ENCODE results near the gene ADGRL1. TPM values are rescaled to one million over a fixed set of nuclear protein-coding genes. Genes with fewer than 3 reads are reported as not detected.
"Not testable (repeated sequence)": the region's sequence is repeated elsewhere in the genome, so short reads cannot be mapped to it uniquely, and the experiment has no call there.

Gene ADGRL1
- total RNA-seq, 1 donor from 2014 or later = 62.4 TPM

GRCh38 chr19:14198384-14199376, 7.3 kb downstream of the ADGRL1 start:
- DNase-seq (ENCODE audit: extremely low spot score, unreplicated experiment) = no peak
- Mint-ChIP-seq H3K36me3 (peaks cover 5% of the 10 kb centered on the region), H3K9me3 (no peaks in the 10 kb centered on the region), H3K27me3 (no peaks in the 10 kb centered on the region), H3K4me1 (ENCODE audit: unreplicated experiment) (peaks cover 17% of the 10 kb centered on the region), H3K27ac (no peak overlapping the region), H3K4me3 (no peak overlapping the region)
- TF ChIP-seq CTCF (conservative IDR thresholded peaks at IDR 0.05) = peak; percentile 32

- peaks cover 14% of the 10 kb centered on the region for H3K4me1 Mint-ChIP-seq (ENCODE audit: unreplicated experiment)
- no peaks in the 10 kb centered on the region for H3K9me3 Mint-ChIP-seq
- TF ChIP-seq CTCF (conservative IDR thresholded peaks at IDR 0.05) = no peak
- peaks cover 5% of the 10 kb centered on the region for H3K36me3 Mint-ChIP-seq
- H3K27me3 Mint-ChIP-seq = no peaks in the 10 kb centered on the region
- no peak overlapping the region for H3K27ac Mint-ChIP-seq
- no peak for DNase-seq (ENCODE audit: extremely low spot score, unreplicated experiment)
- H3K4me3 Mint-ChIP-seq = no peak overlapping the region
Observed at GRCh38 chr19:14197882-14198281, 8.1 kb downstream of the ADGRL1 start.

- H3K4me3 Mint-ChIP-seq; DNase-seq (ENCODE audit: extremely low spot score, unreplicated experiment); H3K36me3 Mint-ChIP-seq; H3K9me3 Mint-ChIP-seq; H3K27me3 Mint-ChIP-seq; H3K27ac Mint-ChIP-seq: not testable (repeated sequence)
- H3K4me1 Mint-ChIP-seq (ENCODE audit: unreplicated experiment) = peaks cover 10% of the 10 kb centered on the region
Observed at GRCh38 chr19:14197288-14197687, 8.7 kb downstream of the ADGRL1 start.

GRCh38 chr19:14196105-14196504, 9.9 kb downstream of the ADGRL1 start:
- DNase-seq (ENCODE audit: extremely low spot score, unreplicated experiment) = not testable (repeated sequence)

GRCh38 chr19:14195216-14195615, 10.8 kb downstream of the ADGRL1 start:
- DNase-seq (ENCODE audit: extremely low spot score, unreplicated experiment); H3K27me3 Mint-ChIP-seq; H3K9me3 Mint-ChIP-seq; H3K27ac Mint-ChIP-seq; H3K4me3 Mint-ChIP-seq; H3K36me3 Mint-ChIP-seq: not testable (repeated sequence)
- H3K4me1 Mint-ChIP-seq (ENCODE audit: unreplicated experiment) = peaks cover 15% of the 10 kb centered on the region

More at GRCh38 chr19:14196105-14196504, 9.9 kb downstream of the ADGRL1 start:
- H3K4me3 Mint-ChIP-seq; H3K36me3 Mint-ChIP-seq; H3K9me3 Mint-ChIP-seq; H3K27me3 Mint-ChIP-seq; H3K4me1 Mint-ChIP-seq (ENCODE audit: unreplicated experiment): not testable (repeated sequence)
- TF ChIP-seq CTCF (conservative IDR thresholded peaks at IDR 0.05) = peak; percentile 85
- H3K27ac Mint-ChIP-seq = peak overlapping the region; percentile 42

- H3K9me3 Mint-ChIP-seq = no peaks in the 10 kb centered on the region
- H3K27me3 Mint-ChIP-seq = no peaks in the 10 kb centered on the region
- no peaks in the 10 kb centered on the region for H3K36me3 Mint-ChIP-seq
- H3K27ac Mint-ChIP-seq = no peak overlapping the region
- no peak for TF ChIP-seq CTCF (conservative IDR thresholded peaks at IDR 0.05)
- H3K4me3 Mint-ChIP-seq = no peak overlapping the region
- H3K4me1 Mint-ChIP-seq (ENCODE audit: unreplicated experiment) = peaks cover 11% of the 10 kb centered on the region
- DNase-seq (ENCODE audit: extremely low spot score, unreplicated experiment) = no peak
Observed at GRCh38 chr19:14189415-14189814, 16.6 kb downstream of the ADGRL1 start.

- H3K27ac Mint-ChIP-seq; H3K36me3 Mint-ChIP-seq; DNase-seq (ENCODE audit: extremely low spot score, unreplicated experiment); H3K27me3 Mint-ChIP-seq; H3K9me3 Mint-ChIP-seq; H3K4me3 Mint-ChIP-seq: not testable (repeated sequence)
- H3K4me1 Mint-ChIP-seq (ENCODE audit: unreplicated experiment) = peaks cover 11% of the 10 kb centered on the region
Observed at GRCh38 chr19:14188086-14188485, 17.9 kb downstream of the ADGRL1 start.

All from type B pancreatic cell (in vitro differentiated cells).